ENCODE data around the gene HRH2. TPM values are rescaled to one million over a fixed set of nuclear protein-coding genes. Genes with fewer than 3 reads are reported as not detected.

The HRH2 gene
- total RNA-seq, 1 donor from 2014 or later = 1.2 TPM

DNA sequence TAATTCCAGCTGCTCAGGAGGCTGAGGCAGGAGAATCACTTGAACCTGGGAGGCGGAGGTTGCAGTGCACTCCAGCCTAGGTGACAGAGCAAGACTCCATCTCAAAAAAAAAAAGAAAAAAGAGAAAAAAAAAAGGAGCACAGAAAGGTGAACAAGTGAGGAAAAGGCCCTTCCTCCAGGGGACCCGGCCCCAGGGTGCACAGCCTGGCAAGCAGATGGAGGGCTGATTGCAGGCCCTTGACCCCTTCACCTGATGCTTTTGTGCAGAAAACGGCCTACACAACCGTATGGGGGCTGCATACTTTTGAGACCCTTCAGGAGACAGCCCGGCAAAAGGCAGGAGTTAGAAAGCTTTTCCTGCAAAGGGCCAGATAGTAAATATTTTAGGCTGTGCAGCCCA, 33.9 kb downstream of the HRH2 start:
- no peaks in the 10 kb centered on the region for H3K36me3 Mint-ChIP-seq (ENCODE audit: insufficient read depth)

DNA sequence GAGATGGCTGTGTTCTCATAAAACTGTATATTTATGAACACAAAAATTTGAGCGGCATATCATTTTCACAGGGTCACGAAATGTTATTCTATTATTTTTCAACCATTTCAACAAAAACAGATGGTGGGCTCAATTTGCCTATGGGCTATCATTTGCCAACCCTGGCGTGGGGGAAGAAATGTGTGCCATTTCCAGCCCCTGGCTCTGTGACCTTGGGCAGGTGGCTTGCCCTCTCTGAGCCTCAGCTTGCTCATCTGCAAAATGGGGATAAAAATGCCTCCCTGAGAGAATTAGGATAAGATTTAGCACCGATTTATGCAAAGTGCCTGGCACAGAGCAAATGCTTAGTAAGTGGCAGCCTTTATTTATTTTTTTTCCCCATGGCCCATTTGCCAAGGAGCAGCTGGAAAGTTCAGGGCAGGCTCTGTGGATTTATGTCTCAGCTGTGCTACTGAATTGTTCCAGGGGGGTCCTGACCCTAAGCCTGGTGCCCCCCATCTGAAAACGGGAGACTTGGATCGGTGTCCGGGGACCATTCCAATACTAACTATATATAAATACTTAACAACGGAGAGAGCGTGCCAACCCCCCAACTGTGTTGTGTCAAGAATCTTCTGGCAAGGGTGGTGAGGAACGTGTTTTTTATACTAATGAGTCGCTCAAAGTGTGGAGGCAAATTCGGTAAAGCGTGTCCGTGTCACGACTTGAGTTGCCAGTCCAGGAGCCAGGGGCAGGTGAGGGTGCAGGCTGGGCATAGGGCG, 34.5 kb downstream of the HRH2 start:
- H3K36me3 Mint-ChIP-seq (ENCODE audit: insufficient read depth) = no peaks in the 10 kb centered on the region
- TF ChIP-seq CTCF (IDR thresholded peaks at IDR 0.05; ENCODE audit: unreplicated experiment) = no peak
- no peaks in the 10 kb centered on the region for H3K4me1 Mint-ChIP-seq (ENCODE audit: low read depth)
- no peak for DNase-seq (ENCODE audit: low spot score, unreplicated experiment)
- H3K27me3 Mint-ChIP-seq = peaks cover 30% of the 10 kb centered on the region
- H3K9me3 Mint-ChIP-seq (ENCODE audit: low read depth) = no peaks in the 10 kb centered on the region
- no peak overlapping the region for H3K27ac Mint-ChIP-seq
- H3K4me3 Mint-ChIP-seq (ENCODE audit: low read depth) = no peak overlapping the region

More for the DNA sequence above, 33.9 kb downstream of the HRH2 start:
- H3K27ac Mint-ChIP-seq = no peak overlapping the region
- H3K4me3 Mint-ChIP-seq (ENCODE audit: low read depth) = no peak overlapping the region
- H3K9me3 Mint-ChIP-seq (ENCODE audit: low read depth) = no peaks in the 10 kb centered on the region
- no peak for DNase-seq (ENCODE audit: low spot score, unreplicated experiment)
- no peaks in the 10 kb centered on the region for H3K4me1 Mint-ChIP-seq (ENCODE audit: low read depth)
- peaks cover 30% of the 10 kb centered on the region for H3K27me3 Mint-ChIP-seq
- TF ChIP-seq CTCF (IDR thresholded peaks at IDR 0.05; ENCODE audit: unreplicated experiment) = no peak

GRCh38 chr5:175692996-175693710, 35.3 kb downstream of the HRH2 start:
- Mint-ChIP-seq H3K9me3 (ENCODE audit: low read depth) (no peaks in the 10 kb centered on the region), H3K36me3 (ENCODE audit: insufficient read depth) (no peaks in the 10 kb centered on the region), H3K27me3 (peaks cover 28% of the 10 kb centered on the region), H3K4me3 (ENCODE audit: low read depth) (no peak overlapping the region), H3K27ac (no peak overlapping the region), H3K4me1 (ENCODE audit: low read depth) (no peaks in the 10 kb centered on the region)
- TF ChIP-seq CTCF (IDR thresholded peaks at IDR 0.05; ENCODE audit: unreplicated experiment) = no peak
- no peak for DNase-seq (ENCODE audit: low spot score, unreplicated experiment)

GRCh38 chr5:175693741-175694140, 35.9 kb downstream of the HRH2 start:
- TF ChIP-seq CTCF (IDR thresholded peaks at IDR 0.05; ENCODE audit: unreplicated experiment) = no peak
- no peak overlapping the region for H3K27ac Mint-ChIP-seq

DNA sequence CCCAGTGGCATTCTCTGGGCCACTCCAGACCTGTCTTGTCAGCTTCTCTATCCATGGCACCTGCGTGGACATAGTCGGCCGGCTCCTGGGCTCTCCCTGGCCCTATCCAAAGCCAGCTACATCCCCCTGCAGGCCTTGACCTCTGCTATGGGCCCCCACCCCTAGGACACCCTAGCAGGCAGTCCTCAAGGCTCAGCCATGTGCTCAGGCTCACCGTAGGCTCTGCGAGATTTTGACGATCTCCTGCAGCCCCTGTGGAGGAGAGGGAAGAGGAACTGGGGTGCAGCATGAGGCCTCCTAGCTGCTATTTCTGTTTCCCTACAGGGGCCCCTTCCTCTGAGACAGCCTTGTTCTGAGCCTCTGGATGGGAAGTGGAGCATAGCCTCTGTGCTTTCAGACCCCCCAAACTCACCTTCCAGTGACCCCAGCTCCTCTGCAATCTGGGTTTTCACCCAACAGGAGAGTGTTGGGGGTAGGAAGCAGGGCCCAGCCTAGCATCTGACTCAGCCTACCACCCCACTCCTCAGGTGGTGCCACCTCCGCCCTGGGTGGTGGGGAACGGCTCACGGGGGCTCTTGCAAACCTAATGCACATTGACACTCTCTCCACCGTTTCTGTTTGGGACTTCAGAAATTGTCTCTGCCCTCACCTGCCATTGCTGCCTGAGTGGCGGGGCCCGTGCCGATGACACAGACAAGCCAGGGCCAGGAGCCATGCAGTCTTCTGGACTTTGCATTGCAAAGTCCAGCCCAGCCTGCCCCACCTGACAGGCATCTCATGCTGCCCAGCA, 36.7 kb downstream of the HRH2 start:
- H3K9me3 Mint-ChIP-seq (ENCODE audit: low read depth) = no peaks in the 10 kb centered on the region
- H3K27ac Mint-ChIP-seq = no peak overlapping the region
- no peak overlapping the region for H3K4me3 Mint-ChIP-seq (ENCODE audit: low read depth)
- peaks cover 25% of the 10 kb centered on the region for H3K27me3 Mint-ChIP-seq
- H3K4me1 Mint-ChIP-seq (ENCODE audit: low read depth) = no peaks in the 10 kb centered on the region
- DNase-seq (ENCODE audit: low spot score, unreplicated experiment) = no peak
- H3K36me3 Mint-ChIP-seq (ENCODE audit: insufficient read depth) = no peaks in the 10 kb centered on the region
- TF ChIP-seq CTCF (IDR thresholded peaks at IDR 0.05; ENCODE audit: unreplicated experiment) = no peak

More at GRCh38 chr5:175693741-175694140, 35.9 kb downstream of the HRH2 start:
- no peak for DNase-seq (ENCODE audit: low spot score, unreplicated experiment)
- Mint-ChIP-seq H3K27me3 (peaks cover 30% of the 10 kb centered on the region), H3K4me1 (ENCODE audit: low read depth) (no peaks in the 10 kb centered on the region), H3K36me3 (ENCODE audit: insufficient read depth) (no peaks in the 10 kb centered on the region), H3K9me3 (ENCODE audit: low read depth) (no peaks in the 10 kb centered on the region), H3K4me3 (ENCODE audit: low read depth) (no peak overlapping the region)

All from progenitor cell of endocrine pancreas (in vitro differentiated cells).